ENCODE data around the gene KRT6C. TPM values are rescaled to one million over a fixed set of nuclear protein-coding genes. Genes with fewer than 3 reads are reported as not detected.
"Not testable (repeated sequence)": the region's sequence is repeated elsewhere in the genome, so short reads cannot be mapped to it uniquely, and the experiment has no call there.

The KRT6C gene
- total RNA-seq, 6 experiments from 2014 or later: 0.15 TPM; not detected in 5

DNA sequence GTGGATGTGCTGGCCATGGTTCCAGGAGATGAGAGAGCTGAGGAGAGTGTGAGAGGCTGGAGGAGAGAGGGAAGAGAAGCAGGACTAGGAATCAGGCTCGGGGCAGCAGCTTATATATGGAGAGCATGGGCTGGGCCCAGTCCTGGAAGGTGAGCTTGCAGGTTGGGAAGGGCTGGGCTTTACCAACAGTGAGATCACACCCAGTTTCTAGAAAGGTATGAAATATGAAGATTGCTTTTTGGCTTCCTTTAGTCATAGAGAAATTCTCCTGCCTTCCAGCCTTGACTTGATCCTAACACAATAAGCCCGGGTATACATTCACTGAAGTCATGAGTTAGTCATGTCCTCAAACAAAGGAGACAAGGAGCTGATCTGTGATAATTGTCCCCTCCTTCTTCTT is 19.6 kb upstream of the KRT6C start, which contains the start of gene KRT6A:
KRT6A (minus strand) TSS at position 86 of the 400 bp plus-strand sequence; CDS start at position 17, 69 bp downstream.
- 73% methylated on average over 2 of the region's 2 CpGs for WGBS (ENCODE audit: insufficient coverage, low coverage, low lambda C conversion rate, missing lambda C conversion rate)
- Histone ChIP-seq H3K9me3 (no peaks in the 10 kb centered on the region), H3K27ac (no peak within 1 kb of the TSS), H3K4me3 (no peak within 1 kb of the TSS), H3K27me3 (no peaks in the 10 kb centered on the region), H3K4me1 (no peaks in the 10 kb centered on the region), H3K36me3 (no peaks in the 10 kb centered on the region)
- ATAC-seq (no peak), DNase-seq (no peak)
- no peak for TF ChIP-seq POLR2A (IDR thresholded peaks at IDR 0.05)
- TF ChIP-seq, protein P1, sequence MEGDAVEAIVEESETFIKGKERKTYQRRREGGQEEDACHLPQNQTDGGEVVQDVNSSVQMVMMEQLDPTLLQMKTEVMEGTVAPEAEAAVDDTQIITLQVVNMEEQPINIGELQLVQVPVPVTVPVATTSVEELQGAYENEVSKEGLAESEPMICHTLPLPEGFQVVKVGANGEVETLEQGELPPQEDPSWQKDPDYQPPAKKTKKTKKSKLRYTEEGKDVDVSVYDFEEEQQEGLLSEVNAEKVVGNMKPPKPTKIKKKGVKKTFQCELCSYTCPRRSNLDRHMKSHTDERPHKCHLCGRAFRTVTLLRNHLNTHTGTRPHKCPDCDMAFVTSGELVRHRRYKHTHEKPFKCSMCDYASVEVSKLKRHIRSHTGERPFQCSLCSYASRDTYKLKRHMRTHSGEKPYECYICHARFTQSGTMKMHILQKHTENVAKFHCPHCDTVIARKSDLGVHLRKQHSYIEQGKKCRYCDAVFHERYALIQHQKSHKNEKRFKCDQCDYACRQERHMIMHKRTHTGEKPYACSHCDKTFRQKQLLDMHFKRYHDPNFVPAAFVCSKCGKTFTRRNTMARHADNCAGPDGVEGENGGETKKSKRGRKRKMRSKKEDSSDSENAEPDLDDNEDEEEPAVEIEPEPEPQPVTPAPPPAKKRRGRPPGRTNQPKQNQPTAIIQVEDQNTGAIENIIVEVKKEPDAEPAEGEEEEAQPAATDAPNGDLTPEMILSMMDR (IDR thresholded peaks at IDR 0.05): no peak
- intact Hi-C loops (cut with DNase I): no loop called here

DNA sequence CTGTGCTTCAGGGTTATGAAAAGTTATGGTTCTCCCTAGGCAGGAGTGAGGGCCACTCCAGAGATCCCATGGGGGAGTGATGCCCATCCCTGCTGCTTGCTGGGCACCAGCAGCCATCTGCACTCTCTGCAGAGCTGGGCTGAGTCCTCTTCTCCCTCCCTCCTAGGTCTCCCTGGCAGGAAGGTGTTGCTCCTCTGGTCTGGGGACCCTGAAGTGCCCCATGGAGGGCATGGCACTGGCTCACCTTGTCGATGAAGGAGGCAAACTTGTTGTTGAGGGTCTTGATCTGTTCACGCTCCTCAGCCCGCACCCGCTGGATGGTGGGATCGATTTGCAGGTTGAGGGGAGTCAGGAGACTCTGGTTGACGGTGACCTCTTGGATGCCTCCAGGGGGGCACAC is 18.8 kb upstream of the KRT6C start:
- H3K36me3 ChIP-seq; H3K27me3 ChIP-seq; H3K27ac ChIP-seq; DNase-seq; intact Hi-C loops (cut with DNase I); H3K4me1 ChIP-seq; H3K4me3 ChIP-seq; ATAC-seq; H3K9me3 ChIP-seq: not testable (repeated sequence)
- no CpG with 5 or more reads among the region's 6 CpGs for WGBS (ENCODE audit: insufficient coverage, low coverage, low lambda C conversion rate, missing lambda C conversion rate)

DNA sequence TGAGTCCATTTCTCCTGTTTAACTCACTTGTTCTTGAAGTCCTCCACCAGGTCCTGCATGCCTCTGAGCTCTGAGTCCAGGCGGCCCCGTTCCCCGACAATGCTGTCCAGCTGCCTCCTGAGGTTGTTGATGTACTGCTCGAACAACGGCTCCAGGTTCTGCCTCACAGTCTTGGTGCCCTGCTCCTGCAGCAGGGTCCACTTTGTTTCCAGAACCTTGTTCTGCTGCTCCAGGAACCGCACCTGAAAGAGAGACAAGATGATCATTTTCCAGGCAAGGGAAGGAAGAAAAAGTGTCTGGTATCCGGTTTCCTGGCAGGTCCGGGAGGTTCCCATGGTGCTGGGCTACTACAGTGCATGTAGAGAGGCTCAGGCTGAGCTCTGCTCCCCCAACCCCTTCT is 17.9 kb upstream of the KRT6C start:
- ATAC-seq; H3K4me3 ChIP-seq; H3K27me3 ChIP-seq; H3K27ac ChIP-seq; intact Hi-C loops (cut with DNase I); H3K9me3 ChIP-seq; DNase-seq; H3K4me1 ChIP-seq; H3K36me3 ChIP-seq: not testable (repeated sequence)
- 57% methylated on average over 4 of the region's 8 CpGs for WGBS (ENCODE audit: insufficient coverage, low coverage, low lambda C conversion rate, missing lambda C conversion rate)

DNA sequence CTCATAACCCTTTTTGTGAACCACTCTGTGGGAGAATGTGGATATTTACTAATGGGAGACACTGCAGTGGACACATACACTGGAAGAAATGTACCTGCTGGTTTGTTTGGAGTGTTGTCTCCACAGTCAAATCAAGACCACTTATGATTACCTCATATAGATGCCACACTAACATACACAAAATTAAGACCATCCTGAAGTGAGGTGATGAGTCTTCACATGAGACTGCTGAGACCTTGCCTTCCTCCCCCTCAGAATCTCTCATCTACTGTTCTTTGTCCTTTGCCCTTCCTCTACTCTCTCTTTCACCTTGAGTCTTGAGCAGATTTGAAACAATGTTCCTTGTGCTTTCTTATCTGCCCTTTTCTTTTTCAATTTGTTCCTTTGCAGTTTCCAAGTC is 15.1 kb upstream of the KRT6C start:
- H3K27me3 ChIP-seq: no peaks in the 10 kb centered on the region
- ATAC-seq (no peak), DNase-seq (no peak)
- H3K4me1 ChIP-seq: no peaks in the 10 kb centered on the region
- no peaks in the 10 kb centered on the region for H3K36me3 ChIP-seq
- TF ChIP-seq, protein P1 (IDR thresholded peaks at IDR 0.05): no peak
- no peak for TF ChIP-seq POLR2A (IDR thresholded peaks at IDR 0.05)
- no peaks in the 10 kb centered on the region for H3K9me3 ChIP-seq
- intact Hi-C loops (cut with DNase I): no loop called here
- no peak overlapping the region for H3K27ac ChIP-seq
- H3K4me3 ChIP-seq: no peak overlapping the region

DNA sequence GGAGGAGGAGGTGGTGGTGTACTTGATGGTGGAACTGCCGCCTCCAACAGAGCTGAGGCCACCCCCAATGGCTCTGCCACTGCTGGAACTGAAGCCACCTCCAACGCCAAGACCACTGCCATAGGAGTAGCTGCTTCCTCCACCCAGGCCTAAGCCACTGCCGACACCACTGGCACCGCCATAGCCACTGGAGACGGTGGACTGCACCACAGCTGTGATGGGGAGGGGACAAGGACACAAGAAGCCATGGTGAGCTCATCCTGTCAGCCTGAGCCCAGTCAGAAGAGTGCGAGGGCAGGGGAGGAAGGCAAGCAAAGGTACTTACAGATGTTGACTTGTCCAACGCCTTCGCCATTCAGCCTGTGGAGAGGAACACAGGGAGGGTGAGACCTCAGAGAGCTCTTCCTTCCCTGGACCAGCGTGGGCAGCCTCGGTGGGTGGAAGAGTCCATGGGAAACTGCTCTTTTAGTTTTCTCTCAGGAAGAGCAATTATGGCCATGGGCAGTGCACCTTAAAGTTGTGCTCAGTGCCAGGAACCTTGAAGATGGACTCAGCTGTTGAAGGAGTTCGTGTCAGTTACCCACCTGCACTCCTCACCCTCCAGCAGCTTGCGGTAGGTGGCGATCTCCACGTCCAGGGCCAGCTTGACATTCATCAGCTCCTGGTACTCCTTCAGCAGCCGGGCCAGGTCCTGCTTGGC is 14.3 kb upstream of the KRT6C start:
- H3K27me3 ChIP-seq; H3K4me1 ChIP-seq; H3K4me3 ChIP-seq; H3K36me3 ChIP-seq; H3K27ac ChIP-seq; H3K9me3 ChIP-seq; DNase-seq; intact Hi-C loops (cut with DNase I): not testable (repeated sequence)
- WGBS (ENCODE audit: insufficient coverage, low coverage, low lambda C conversion rate, missing lambda C conversion rate): 50% methylated on average over 1 of the region's 15 CpGs
- peak in 1 of 4 donors; percentile 16 for ATAC-seq

DNA sequence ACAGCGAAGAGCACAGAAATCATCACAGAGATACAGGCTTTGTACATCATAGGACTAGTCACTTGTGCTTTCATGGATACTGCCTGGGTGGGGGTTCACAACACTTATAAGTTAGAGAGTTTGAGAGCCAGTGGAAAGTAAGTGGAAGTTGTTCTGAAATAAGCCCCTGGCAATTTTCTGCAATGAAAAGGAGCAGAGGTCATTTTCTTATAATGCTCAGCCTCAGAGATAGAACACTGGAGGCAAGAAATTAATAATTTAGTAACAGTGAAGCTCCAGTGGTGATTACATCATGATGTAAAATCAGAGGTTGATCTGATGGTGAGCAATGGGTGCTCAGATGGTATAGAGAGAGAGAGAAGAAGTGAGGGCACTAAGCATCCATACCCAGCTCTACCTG is 13.6 kb upstream of the KRT6C start:
- TF ChIP-seq POLR2A (IDR thresholded peaks at IDR 0.05): no peak
- TF ChIP-seq, protein P1 (IDR thresholded peaks at IDR 0.05): no peak
- no peak for ATAC-seq

More for the DNA sequence above, 13.6 kb upstream of the KRT6C start:
- H3K36me3 ChIP-seq: no peaks in the 10 kb centered on the region
- H3K4me3 ChIP-seq: no peak overlapping the region
- H3K4me1 ChIP-seq: no peaks in the 10 kb centered on the region
- WGBS (ENCODE audit: insufficient coverage, low coverage, low lambda C conversion rate, missing lambda C conversion rate): 80% methylated on average over 1 of the region's 1 CpG
- H3K27me3 ChIP-seq: no peaks in the 10 kb centered on the region
- H3K9me3 ChIP-seq: no peaks in the 10 kb centered on the region
- DNase-seq: no peak
- no peak overlapping the region for H3K27ac ChIP-seq
- intact Hi-C loops (cut with DNase I): no loop called here

Measured in right lobe of liver (tissue), 6 donors.